ENCODE measurements around the gene CNBD2. TPM values are rescaled to one million over a fixed set of nuclear protein-coding genes. Genes with fewer than 3 reads are reported as not detected.
"Not testable (repeated sequence)": the region's sequence is repeated elsewhere in the genome, so short reads cannot be mapped to it uniquely, and the experiment has no call there.

Gene CNBD2
- total RNA-seq, 6 donors from 2014 or later, result 2.2 to 4.2 (median 3.7) TPM; not detected in 1

DNA sequence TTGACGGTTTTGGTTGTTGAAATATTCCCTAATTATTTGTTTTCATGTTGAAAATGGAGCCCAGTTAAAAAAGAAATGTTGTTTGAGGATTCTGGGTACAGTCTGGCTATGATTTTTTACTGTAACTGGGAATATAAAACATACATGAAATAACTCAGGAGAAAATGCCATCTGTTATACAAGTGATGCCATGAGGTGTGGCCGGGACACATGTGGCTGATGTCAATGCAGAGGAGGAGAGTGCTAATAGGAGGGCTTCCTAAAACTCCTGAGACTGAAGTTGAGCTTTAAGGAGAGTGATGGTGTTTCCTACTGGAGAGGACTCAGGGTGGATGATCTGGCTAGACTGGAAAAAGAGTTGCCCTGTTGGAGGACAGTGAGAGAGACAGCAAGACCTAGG is 26.8 kb upstream of the CNBD2 start:
- no peak for ATAC-seq (ENCODE audit: low FRiP score in 2 of 2)
- H3K9me3 ChIP-seq, result no peaks in the 10 kb centered on the region
- H3K4me3 ChIP-seq, result no peak overlapping the region
- no peaks in the 10 kb centered on the region for H3K4me1 ChIP-seq
- no peak overlapping the region for H3K27ac ChIP-seq
- H3K36me3 ChIP-seq, result peaks cover 7 to 78% (median 49%) of the 10 kb centered on the region in 4 donors
- DNase-seq, result no peak
- WGBS, 2 donors, result 90 to 93% methylated on average over 2 of the region's 2 CpGs
- H3K27me3 ChIP-seq, result no peaks in the 10 kb centered on the region
- TF ChIP-seq EP300 (IDR thresholded peaks at IDR 0.05) (no peak), POLR2A (IDR thresholded peaks at IDR 0.05) (no peak), POLR2AphosphoS5 (IDR thresholded peaks at IDR 0.05) (no peak)
- TF ChIP-seq, protein P1, sequence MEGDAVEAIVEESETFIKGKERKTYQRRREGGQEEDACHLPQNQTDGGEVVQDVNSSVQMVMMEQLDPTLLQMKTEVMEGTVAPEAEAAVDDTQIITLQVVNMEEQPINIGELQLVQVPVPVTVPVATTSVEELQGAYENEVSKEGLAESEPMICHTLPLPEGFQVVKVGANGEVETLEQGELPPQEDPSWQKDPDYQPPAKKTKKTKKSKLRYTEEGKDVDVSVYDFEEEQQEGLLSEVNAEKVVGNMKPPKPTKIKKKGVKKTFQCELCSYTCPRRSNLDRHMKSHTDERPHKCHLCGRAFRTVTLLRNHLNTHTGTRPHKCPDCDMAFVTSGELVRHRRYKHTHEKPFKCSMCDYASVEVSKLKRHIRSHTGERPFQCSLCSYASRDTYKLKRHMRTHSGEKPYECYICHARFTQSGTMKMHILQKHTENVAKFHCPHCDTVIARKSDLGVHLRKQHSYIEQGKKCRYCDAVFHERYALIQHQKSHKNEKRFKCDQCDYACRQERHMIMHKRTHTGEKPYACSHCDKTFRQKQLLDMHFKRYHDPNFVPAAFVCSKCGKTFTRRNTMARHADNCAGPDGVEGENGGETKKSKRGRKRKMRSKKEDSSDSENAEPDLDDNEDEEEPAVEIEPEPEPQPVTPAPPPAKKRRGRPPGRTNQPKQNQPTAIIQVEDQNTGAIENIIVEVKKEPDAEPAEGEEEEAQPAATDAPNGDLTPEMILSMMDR (IDR thresholded peaks at IDR 0.05), result no peak

DNA sequence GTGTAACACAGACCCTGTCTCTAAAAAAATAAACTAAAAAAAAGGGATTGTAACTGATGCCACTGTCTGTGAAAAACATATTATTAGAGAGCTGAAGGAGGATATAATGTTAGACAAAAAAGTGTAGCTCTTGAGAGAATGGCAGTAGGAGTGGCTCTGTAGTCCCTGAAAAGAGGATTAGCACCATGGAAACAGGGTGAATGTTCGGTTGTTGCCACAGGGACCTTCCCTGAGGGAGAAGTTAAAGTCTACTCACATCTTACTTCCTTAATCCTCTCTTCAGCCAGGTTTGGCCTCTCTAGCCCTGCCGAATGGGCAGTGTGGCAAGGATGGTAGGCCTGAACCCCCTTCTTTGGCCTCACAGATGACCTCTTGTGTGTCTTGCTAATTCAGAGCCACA is 26.1 kb upstream of the CNBD2 start:
- no peaks in the 10 kb centered on the region for H3K4me1 ChIP-seq
- no peaks in the 10 kb centered on the region for H3K27me3 ChIP-seq
- H3K36me3 ChIP-seq, result peaks cover 7 to 78% (median 50%) of the 10 kb centered on the region in 4 donors
- no peak for TF ChIP-seq EP300 (IDR thresholded peaks at IDR 0.05)
- ATAC-seq (ENCODE audit: low FRiP score in 2 of 2) (no peak), DNase-seq (no peak)
- H3K4me3 ChIP-seq, result no peak overlapping the region
- H3K9me3 ChIP-seq, result no peaks in the 10 kb centered on the region
- WGBS, 2 donors, result 49 to 67% methylated on average over 2 of the region's 2 CpGs
- H3K27ac ChIP-seq, result no peak overlapping the region

DNA sequence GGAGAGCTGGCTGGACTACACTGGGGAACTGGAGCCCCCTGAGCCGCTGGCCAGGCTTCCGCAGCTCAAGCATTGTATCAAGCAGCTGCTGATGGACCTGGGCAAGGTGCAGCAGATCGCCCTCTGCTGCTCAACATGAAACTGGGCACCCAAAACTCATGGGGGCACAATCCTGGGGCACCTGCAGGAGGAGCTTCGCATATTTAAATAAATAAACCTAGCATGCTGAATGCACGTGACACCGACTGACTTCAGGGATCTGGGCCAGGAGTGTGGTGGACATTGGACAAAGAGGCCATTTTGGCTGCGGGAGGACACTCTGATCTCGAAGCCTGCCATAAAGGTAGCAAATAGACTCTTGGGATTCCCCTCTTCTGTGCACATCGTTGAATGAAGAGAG is 20.9 kb upstream of the CNBD2 start:
- H3K27ac ChIP-seq, result no peak overlapping the region
- 90 to 93% methylated on average over 1 to 9 of the region's 9 CpGs for WGBS, 2 donors
- no peaks in the 10 kb centered on the region for H3K9me3 ChIP-seq
- TF ChIP-seq POLR2A (IDR thresholded peaks at IDR 0.05) (no peak), EP300 (IDR thresholded peaks at IDR 0.05) (no peak), POLR2AphosphoS5 (IDR thresholded peaks at IDR 0.05) (no peak)
- TF ChIP-seq, protein P1 (IDR thresholded peaks at IDR 0.05), result no peak
- H3K27me3 ChIP-seq, result no peaks in the 10 kb centered on the region
- no peak for ATAC-seq (ENCODE audit: low FRiP score in 2 of 2)
- H3K4me1 ChIP-seq, result peaks cover 7 to 9% (median 8%) of the 10 kb centered on the region in 4 donors
- peak in 1 of 2 donors; percentile 21 for DNase-seq
- peaks cover 0 to 58% (median 29%) of the 10 kb centered on the region in 4 donors for H3K36me3 ChIP-seq
- H3K4me3 ChIP-seq, result no peak overlapping the region

DNA sequence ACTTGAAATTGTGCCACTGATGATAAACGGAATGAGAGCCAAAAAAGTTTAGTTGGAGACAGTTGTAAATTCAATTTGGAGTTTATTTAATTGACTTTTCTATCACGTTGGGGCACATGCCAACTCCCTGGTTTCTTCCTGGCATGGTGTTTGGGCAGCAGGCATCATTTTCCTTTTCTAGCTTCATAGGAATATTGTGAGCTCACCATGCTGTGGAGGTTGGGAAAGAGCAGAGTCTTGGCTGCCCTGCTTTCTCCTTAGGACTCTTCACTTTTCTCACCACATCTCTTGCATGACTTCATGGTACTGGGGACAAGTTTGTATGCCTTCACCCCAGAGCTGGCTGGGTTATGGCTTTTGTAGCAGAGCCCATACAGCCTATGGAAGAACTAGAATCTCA is 20.5 kb upstream of the CNBD2 start:
- ATAC-seq (ENCODE audit: low FRiP score in 2 of 2), result no peak
- no peak for TF ChIP-seq EP300 (IDR thresholded peaks at IDR 0.05)
- TF ChIP-seq POLR2A (IDR thresholded peaks at IDR 0.05), result no peak
- TF ChIP-seq, protein P1 (IDR thresholded peaks at IDR 0.05), result no peak
- no peak for TF ChIP-seq POLR2AphosphoS5 (IDR thresholded peaks at IDR 0.05)
- no peak overlapping the region for H3K27ac ChIP-seq
- no peaks in the 10 kb centered on the region for H3K27me3 ChIP-seq
- H3K4me3 ChIP-seq, result no peak overlapping the region
- H3K36me3 ChIP-seq, result peaks cover 0 to 54% (median 28%) of the 10 kb centered on the region in 4 donors
- H3K4me1 ChIP-seq, result peaks cover 11 to 13% (median 12%) of the 10 kb centered on the region in 4 donors
- no peak for DNase-seq
- H3K9me3 ChIP-seq, result no peaks in the 10 kb centered on the region
- WGBS, 2 donors, result 79 to 92% methylated on average over 2 of the region's 2 CpGs

DNA sequence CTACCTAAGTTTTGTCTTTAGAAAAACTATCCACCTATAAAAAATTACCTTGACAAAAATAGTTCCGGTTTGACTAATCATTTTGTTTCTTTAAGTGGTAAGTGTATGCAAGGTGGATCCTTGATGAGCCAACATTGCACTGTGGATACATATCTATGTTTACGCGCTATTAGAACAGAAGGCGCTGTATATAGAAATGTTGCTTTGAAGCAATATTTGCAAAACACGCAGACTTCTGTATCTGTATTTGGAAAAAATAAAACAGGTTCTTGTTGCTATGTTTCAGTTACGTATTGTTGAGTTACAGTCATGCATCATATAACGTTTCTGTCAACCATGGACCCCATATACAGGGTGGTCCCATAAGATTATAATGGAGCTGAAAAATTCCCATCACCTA is 18.3 kb upstream of the CNBD2 start:
- TF ChIP-seq POLR2A (IDR thresholded peaks at IDR 0.05) (no peak), POLR2AphosphoS5 (IDR thresholded peaks at IDR 0.05) (no peak), EP300 (IDR thresholded peaks at IDR 0.05) (no peak)
- TF ChIP-seq, protein P1 (IDR thresholded peaks at IDR 0.05), result no peak
- DNase-seq (no peak), ATAC-seq (ENCODE audit: low FRiP score in 2 of 2) (no peak)
- no peaks in the 10 kb centered on the region for H3K27me3 ChIP-seq
- H3K36me3 ChIP-seq, result peaks cover 0 to 34% (median 12%) of the 10 kb centered on the region in 4 donors
- H3K4me1 ChIP-seq, result peaks cover 17 to 22% (median 18%) of the 10 kb centered on the region in 4 donors
- H3K9me3 ChIP-seq, result no peaks in the 10 kb centered on the region
- no peak overlapping the region for H3K27ac ChIP-seq
- 95% methylated on average over 7 of the region's 7 CpGs for WGBS, 2 donors
- no peak overlapping the region for H3K4me3 ChIP-seq

DNA sequence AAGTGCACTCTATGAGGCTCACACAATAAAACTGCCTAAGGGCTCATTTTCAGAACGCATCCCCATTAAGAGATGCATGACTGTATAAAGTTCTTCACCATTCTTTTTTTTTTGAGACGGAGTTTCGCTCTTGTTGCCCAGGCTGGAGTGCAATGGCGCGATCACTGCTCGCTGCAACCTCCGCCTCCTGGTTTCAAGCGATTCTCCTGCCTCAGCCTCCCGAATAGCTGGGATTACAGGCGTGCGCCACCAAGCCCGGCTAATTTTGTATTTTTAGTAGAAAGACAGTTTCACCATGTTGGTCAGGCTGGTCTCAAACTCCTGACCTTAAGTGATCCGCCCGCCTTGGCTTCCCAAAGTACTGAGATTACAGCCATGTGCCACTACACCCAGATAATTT is 16.3 kb upstream of the CNBD2 start:
- not testable (repeated sequence) for H3K27me3 ChIP-seq; H3K9me3 ChIP-seq; DNase-seq; ATAC-seq (ENCODE audit: low FRiP score in 2 of 2)
- peaks cover 22 to 31% (median 22%) of the 10 kb centered on the region in 4 donors for H3K4me1 ChIP-seq
- peak overlapping the region in 1 of 4 donors; percentile 88 for H3K4me3 ChIP-seq
- H3K36me3 ChIP-seq, result peaks cover 0 to 24% (median 6%) of the 10 kb centered on the region in 4 donors
- peak overlapping the region in 2 of 4 donors; percentile 98 to 99 for H3K27ac ChIP-seq
- WGBS, 2 donors, result 98 to 100% methylated on average over 14 of the region's 14 CpGs
